Measurements from ENCODE around the gene NOS1AP.

DNA sequence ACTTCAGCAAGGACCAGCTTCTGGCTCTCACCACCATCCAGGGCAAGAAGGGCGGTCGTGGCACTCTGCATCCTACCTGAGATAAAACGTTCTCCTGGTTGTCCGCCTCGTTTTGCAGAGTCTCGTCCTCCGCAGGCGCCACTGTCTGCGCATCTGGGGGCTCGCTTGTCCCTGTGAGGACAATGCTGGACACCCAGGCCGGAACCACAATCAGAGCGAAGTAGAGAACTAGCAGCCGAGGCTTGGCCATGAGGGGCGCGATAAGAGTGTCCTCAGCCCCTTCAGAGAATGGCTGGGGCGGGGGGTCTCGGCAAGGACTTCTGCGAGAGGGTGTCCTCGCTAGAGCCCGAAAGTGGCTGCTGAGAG, 46.3 kb upstream of the NOS1AP start:
- TF ChIP-seq MXI1 (IDR thresholded peaks at IDR 0.05; ENCODE audit: low read depth, low read length): no peak
- TF ChIP-seq, protein P1, sequence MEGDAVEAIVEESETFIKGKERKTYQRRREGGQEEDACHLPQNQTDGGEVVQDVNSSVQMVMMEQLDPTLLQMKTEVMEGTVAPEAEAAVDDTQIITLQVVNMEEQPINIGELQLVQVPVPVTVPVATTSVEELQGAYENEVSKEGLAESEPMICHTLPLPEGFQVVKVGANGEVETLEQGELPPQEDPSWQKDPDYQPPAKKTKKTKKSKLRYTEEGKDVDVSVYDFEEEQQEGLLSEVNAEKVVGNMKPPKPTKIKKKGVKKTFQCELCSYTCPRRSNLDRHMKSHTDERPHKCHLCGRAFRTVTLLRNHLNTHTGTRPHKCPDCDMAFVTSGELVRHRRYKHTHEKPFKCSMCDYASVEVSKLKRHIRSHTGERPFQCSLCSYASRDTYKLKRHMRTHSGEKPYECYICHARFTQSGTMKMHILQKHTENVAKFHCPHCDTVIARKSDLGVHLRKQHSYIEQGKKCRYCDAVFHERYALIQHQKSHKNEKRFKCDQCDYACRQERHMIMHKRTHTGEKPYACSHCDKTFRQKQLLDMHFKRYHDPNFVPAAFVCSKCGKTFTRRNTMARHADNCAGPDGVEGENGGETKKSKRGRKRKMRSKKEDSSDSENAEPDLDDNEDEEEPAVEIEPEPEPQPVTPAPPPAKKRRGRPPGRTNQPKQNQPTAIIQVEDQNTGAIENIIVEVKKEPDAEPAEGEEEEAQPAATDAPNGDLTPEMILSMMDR (IDR thresholded peaks at IDR 0.05): no peak
- TF ChIP-seq RFX5 (IDR thresholded peaks at IDR 0.05; ENCODE audit: low read length): no peak
- no peak for TF ChIP-seq RCOR1 (IDR thresholded peaks at IDR 0.05; ENCODE audit: low read length)
- no peak for TF ChIP-seq EZH2phosphoT487 (IDR thresholded peaks at IDR 0.05; ENCODE audit: borderline replicate concordance, low read depth)
- no peak for TF ChIP-seq GABPA (IDR thresholded peaks at IDR 0.05; ENCODE audit: low read depth)
- TF ChIP-seq, protein P2, sequence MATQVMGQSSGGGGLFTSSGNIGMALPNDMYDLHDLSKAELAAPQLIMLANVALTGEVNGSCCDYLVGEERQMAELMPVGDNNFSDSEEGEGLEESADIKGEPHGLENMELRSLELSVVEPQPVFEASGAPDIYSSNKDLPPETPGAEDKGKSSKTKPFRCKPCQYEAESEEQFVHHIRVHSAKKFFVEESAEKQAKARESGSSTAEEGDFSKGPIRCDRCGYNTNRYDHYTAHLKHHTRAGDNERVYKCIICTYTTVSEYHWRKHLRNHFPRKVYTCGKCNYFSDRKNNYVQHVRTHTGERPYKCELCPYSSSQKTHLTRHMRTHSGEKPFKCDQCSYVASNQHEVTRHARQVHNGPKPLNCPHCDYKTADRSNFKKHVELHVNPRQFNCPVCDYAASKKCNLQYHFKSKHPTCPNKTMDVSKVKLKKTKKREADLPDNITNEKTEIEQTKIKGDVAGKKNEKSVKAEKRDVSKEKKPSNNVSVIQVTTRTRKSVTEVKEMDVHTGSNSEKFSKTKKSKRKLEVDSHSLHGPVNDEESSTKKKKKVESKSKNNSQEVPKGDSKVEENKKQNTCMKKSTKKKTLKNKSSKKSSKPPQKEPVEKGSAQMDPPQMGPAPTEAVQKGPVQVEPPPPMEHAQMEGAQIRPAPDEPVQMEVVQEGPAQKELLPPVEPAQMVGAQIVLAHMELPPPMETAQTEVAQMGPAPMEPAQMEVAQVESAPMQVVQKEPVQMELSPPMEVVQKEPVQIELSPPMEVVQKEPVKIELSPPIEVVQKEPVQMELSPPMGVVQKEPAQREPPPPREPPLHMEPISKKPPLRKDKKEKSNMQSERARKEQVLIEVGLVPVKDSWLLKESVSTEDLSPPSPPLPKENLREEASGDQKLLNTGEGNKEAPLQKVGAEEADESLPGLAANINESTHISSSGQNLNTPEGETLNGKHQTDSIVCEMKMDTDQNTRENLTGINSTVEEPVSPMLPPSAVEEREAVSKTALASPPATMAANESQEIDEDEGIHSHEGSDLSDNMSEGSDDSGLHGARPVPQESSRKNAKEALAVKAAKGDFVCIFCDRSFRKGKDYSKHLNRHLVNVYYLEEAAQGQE (IDR thresholded peaks at IDR 0.05; ENCODE audit: low read depth, low read length): no peak
- no peak for TF ChIP-seq GATA2 (CRISPR knock-in tag; IDR thresholded peaks at IDR 0.05)
- no peak for TF ChIP-seq SIN3A (IDR thresholded peaks at IDR 0.05; ENCODE audit: borderline replicate concordance, low read depth, low read length)
- no peak for TF ChIP-seq FOSL2 (IDR thresholded peaks at IDR 0.05; ENCODE audit: borderline replicate concordance, low read depth)

Measured in SK-N-SH (cell line).